HG03139 (cell line): Measurements from ENCODE around the gene PCDHGA9.
"Not testable (repeated sequence)": the region's sequence is repeated elsewhere in the genome, so short reads cannot be mapped to it uniquely, and the experiment has no call there.

Source experiments
- ATAC-seq: cut with Tn5 transposase; IDR thresholded peaks from one replicate; pipeline ENCODE4 v1.9.1; 2021; ENCODE audit not compliant: unreplicated experiment

Gene PCDHGA9

DNA sequence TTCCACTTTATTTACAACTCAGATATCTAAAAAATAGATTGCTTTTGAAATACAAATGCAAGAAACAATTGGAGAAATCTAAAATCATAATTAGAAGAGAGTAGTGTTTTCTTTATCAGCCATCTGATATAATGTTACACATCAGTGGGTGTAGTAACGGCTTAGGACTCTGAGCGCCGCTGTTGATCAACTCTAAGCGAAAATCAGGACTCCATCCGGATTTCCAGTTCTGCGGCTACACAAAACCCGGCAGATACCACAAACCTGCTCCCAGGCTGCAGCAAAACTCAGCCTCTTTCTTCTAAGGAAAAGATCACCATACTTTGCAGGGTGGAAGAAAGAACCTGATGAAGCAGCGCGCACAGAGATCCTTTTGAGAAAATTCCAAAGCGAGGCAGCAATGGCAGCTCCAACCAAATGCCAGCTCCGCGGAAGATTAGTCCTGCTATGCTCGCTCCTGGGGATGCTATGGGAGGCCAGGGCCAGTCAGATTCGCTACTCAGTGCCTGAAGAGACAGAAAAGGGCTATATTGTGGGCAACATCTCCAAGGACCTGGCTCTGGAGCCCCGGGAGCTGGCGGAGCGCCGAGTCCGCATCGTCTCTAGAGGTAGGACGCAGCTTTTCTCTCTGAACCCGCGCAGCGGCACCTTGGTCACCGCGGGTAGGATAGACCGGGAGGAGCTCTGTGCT, at the start of gene PCDHGA9:
TSS of gene PCDHGA9 (plus strand) at position 226 of the 691 bp plus-strand sequence. CDS start at position 401, 175 bp downstream.
- no peak for ATAC-seq

DNA sequence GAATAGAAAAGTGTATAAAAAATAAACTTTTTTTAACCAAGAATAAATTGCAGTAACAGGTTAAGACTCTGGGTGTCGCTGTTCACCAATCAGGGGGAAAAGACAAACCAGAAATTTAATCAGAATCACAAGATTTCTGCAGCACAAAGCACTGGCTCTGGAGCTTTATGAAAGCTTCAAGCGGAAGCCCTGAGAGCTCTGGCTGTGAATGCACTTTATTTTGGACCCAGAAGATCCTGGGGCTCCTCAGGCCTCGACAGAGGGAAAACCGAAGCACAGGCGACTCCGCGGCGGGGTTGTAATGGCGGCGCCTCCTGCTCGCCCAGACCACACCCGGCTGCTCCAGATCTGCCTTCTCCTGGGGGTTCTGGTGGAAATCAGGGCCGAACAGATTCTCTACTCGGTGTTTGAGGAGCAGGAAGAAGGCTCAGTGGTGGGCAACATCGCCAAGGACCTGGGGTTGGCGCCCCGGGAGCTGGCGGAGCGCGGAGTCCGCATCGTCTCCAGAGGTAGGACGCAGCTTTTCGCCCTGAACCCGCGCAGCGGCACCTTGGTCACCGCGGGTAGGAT, 47.6 kb upstream of the PCDHGA9 start, which contains the start of gene PCDHGA4:
TSS of gene PCDHGA4 (plus strand) at position 122 of the 570 bp plus-strand sequence. CDS start at position 209, 87 bp downstream.
- ATAC-seq = no peak

DNA sequence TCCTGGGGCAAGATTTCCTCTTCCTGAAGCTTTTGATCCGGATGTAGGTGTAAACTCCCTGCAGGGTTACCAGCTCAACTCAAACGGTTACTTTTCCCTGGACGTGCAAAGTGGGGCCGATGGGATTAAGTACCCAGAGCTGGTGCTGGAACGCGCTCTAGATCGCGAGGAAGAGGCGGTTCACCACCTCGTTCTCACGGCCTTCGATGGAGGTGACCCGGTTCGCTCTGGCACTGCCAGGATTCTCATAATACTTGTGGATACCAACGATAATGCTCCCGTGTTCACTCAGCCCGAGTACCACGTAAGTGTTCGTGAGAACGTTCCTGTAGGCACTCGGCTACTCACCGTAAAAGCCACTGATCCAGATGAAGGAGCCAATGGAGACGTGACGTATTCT, 46.9 kb upstream of the PCDHGA9 start:
- ATAC-seq = no peak

DNA sequence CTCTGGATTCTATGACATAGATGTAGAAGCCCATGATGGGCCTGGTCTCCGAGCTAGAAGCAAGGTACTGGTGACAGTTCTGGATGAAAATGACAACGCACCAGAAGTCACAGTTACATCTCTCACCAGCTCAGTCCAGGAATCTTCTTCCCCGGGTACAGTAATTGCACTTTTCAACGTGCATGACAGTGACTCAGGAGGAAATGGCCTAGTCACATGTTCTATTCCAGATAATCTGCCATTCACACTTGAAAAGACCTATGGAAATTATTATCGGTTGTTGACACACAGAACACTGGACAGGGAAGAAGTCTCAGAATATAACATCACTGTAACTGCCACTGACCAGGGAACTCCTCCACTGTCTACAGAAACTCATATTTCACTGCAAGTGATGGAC, 46.4 kb upstream of the PCDHGA9 start:
- ATAC-seq = no peak

DNA sequence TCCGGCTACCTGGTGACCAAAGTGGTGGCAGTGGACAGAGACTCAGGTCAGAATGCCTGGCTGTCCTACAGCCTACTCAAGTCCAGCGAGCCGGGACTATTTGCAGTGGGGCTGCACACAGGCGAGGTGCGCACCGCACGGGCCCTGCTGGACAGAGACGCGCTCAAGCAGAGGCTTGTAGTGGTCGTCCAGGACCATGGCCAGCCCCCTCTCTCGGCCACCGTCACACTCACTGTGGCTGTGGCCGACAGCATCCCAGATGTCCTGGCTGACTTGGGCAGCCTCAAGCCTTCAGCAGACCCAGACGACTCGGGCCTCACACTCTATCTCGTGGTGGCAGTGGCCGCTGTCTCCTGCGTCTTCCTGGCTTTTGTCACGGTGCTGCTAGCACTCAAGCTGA, 45.6 kb upstream of the PCDHGA9 start:
- ATAC-seq = no peak

DNA sequence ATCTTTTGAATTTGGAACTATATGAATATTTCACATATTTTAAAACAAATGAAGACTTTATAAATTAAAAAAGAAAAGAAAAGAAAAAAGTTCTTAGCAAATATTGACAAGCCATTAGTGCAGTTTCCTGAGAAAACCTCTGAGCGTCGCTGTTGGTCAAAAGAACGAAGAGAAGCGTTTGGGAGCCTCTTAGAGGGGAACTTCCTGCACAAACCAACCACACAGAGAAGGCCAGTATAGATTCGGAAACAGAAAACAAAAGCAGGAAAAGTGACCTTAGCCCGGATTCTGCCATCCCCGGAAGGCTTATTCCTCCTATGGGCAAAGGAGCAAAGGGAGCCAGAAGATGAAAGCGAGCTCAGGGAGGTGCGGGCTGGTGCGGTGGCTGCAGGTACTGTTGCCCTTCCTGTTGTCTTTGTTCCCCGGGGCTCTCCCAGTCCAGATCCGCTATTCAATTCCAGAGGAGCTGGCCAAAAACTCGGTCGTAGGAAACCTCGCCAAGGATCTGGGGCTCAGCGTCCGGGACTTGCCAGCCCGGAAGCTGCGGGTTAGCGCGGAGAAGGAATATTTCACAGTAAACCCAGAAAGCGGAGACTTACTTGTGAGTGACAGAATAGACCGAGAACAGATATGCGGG, 42.7 kb upstream of the PCDHGA9 start, which contains the start of gene PCDHGB2:
TSS of gene PCDHGB2 (plus strand) at position 205 of the 637 bp plus-strand sequence. CDS start at position 347, 142 bp downstream.
- peak; percentile 67 for ATAC-seq

DNA sequence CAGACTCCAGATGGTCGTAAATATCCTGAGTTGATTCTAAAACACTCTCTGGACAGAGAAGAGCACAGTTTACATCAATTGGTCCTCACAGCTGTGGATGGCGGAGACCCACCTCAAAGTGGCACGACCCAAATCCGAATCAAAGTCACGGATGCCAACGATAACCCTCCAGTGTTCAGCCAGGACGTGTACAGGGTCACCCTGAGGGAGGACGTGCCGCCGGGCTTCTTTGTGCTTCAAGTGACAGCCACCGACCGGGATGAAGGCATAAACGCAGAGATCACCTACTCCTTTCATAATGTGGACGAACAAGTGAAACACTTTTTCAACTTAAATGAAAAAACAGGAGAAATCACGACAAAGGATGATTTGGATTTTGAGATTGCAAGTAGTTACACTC, 41.9 kb upstream of the PCDHGA9 start:
- no peak for ATAC-seq

DNA sequence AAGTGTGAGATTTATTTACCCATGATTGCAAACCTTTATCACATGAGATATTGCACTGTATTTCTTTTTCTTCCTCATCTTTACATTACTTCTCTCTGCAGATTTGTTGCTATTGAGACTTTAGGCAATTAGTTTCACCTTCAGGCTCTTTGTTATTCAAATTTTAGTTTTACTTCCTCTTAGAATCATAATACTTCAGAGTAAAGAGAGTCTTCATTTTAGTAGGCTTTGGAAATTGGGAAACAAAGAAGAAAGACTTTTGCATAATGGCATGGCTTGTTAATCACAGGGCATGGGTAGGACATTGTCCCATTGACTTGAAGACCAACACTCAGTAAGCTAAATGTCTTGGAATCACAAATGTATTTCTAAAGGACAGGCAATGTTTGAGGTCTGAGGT, 39.9 kb upstream of the PCDHGA9 start:
- no peak for ATAC-seq

DNA sequence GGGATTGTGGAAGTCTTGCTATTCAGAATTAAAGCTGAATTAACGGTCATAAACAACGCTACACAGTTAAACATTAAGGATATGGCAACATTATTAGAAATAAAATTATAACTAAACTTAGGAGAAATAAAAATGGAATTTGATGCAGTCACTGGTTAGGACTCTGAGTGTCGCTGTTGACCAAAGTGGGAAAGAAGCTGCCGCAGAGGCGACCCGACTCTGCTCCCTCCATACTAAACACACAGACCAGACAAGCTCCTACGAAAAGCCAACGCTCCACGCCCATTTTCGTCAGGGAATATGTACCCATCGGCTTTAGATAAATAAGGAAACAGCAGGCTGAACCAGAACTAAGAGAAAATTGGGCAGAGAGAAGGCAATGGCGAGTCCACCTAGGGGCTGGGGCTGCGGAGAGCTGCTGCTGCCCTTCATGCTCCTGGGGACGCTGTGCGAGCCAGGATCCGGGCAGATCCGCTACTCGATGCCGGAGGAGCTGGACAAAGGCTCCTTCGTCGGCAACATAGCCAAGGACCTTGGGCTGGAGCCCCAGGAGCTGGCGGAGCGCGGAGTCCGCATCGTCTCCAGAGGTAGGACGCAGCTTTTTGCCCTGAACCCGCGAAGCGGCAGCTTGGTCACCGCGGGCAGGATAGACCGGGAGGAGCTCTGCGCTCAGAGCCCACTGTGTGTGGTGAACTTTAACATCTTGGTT, 38.5 kb upstream of the PCDHGA9 start, which contains the start of gene PCDHGA5:
TSS of gene PCDHGA5 (plus strand) at position 211 of the 709 bp plus-strand sequence. CDS start at position 380, 169 bp downstream.
- ATAC-seq = no peak

DNA sequence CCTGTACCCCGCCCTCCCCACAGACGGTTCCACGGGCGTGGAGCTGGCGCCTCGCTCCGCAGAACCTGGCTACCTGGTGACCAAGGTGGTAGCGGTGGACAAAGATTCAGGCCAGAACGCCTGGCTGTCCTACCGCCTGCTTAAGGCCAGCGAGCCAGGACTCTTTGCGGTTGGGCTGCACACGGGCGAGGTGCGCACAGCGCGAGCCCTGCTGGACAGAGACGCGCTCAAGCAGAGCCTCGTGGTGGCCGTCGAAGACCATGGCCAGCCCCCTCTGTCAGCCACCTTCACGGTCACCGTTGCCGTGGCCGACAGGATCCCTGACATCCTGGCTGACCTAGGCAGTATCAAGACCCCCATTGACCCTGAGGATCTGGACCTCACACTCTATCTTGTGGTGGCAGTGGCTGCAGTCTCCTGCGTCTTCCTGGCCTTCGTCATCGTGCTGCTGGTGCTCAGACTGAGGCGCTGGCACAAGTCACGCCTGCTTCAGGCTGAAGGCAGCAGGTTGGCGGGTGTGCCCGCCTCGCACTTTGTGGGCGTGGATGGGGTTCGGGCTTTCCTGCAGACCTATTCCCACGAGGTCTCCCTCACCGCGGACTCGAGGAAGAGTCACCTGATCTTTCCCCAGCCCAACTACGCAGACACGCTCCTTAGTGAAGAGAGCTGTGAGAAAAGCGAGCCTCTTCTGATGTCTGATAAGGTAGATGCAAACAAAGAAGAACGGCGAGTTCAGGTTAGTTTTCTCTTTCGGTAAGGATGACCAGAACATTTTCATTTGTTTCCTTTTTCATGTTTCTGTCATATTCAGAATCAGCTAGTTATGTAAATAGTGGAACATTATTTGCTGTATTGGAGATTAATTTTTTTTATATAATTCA, 36.3 kb upstream of the PCDHGA9 start:
- no peak for ATAC-seq

DNA sequence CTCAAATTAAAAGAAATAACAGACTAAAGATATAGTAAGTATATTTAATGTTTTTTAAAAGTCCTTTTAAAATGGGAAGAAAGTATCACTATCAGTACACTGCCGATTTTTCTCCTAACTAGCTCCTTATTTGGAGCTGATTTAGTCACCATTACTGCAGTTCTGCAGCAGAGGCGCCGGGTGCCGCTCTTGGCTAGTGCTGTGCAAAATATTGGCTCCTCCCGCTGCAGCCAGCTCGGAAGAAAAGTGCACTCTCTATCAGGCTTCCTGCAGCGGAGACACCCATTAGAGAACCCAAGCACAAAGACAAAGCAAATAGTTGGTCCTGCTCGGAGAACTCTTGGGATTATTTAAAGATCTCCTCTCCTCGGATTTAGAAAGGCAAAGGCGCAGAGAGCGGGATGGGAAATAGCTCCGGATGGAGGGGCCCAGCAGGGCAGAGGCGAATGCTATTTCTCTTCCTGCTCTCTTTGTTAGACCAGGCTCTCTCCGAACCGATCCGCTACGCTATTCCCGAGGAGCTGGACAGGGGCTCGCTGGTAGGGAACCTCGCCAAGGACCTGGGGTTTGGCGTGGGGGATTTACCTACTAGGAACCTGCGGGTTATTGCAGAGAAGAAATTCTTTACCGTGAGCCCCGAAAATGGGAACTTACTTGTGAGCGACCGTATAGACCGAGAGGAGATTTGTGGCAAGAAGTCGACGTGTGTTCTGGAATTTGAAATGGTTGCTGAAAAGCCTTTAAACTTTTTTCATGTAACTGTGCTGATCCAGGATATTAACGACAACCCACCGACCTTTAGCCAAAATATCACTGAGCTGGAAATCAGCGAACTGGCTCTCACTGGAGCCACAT, 32.4 kb upstream of the PCDHGA9 start, which contains the start of gene PCDHGB3:
TSS of gene PCDHGB3 (plus strand) at position 249 of the 855 bp plus-strand sequence. CDS start at position 402, 153 bp downstream.
- ATAC-seq = peak; percentile 86

DNA sequence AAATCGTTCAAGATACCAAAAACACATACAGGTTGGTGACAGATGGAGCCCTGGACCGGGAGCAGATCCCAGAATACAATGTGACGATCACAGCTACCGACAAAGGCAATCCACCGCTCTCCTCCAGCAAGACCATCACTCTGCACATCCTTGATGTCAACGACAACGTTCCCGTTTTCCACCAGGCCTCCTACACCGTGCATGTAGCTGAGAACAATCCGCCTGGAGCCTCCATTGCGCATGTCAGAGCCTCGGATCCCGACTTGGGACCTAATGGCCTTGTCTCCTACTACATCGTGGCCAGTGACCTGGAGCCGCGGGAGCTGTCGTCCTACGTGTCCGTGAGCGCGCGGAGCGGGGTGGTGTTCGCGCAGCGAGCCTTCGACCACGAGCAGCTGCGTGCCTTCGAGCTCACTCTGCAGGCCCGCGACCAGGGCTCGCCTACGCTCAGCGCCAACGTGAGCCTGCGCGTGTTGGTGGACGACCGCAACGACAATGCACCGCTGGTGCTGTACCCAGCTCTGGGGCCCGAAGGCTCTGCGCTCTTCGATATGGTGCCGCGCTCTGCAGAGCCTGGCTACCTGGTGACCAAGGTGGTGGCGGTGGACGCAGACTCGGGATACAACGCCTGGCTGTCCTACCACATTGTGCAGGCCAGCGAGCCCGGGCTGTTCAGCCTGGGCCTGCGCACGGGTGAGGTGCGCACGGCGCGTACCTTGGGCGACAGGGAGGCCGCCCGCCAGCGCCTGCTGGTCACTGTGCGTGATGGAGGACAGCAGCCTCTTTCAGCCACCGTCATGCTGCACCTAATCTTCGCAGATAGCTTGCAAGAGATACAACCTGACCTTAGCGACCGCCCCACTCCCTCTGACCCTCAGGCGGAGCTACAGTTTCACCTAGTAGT, 30.8 kb upstream of the PCDHGA9 start:
- ATAC-seq = no peak

DNA sequence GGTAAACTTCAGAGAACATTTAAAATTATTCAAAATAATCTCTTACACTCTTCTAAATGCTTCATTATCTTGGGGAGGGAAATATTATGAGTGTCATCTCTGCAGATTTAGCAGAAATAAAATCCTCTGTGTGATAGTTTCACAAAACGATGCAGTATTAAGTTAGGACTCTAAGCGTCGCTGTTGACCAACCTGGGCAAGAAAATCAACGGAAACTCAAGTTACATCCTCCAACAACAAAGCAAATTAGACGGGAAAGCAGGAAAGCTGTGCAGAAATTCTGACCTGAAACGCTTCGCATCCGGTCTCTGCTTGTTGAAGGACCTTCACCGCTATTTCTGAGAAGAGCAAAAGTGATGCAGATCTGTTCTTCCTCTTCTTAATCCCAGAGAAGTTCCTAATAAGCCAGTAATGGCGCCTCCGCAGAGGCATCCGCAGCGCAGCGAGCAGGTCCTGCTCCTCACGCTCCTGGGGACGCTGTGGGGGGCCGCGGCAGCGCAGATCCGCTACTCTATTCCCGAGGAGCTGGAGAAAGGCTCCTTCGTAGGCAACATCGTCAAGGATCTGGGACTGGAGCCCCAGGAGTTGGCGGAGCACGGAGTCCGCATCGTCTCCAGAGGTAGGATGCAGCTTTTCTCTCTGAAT, 28.8 kb upstream of the PCDHGA9 start, which contains the start of gene PCDHGA6:
TSS of gene PCDHGA6 (plus strand) at position 219 of the 645 bp plus-strand sequence. CDS start at position 412, 193 bp downstream.
- no peak for ATAC-seq

DNA sequence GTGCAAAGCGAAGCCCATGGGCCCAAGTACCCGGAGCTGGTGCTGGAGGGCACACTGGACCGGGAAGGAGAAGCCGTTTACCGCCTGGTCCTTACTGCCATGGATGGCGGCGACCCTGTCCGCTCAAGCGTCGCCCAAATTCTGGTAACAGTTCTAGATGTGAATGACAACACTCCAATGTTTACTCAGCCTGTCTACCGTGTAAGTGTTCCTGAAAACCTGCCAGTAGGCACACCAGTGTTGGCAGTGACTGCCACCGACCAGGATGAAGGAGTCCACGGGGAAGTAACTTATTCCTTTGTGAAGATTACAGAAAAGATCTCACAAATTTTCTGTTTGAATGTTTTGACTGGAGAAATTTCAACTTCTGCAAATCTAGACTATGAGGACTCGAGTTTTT, 28.0 kb upstream of the PCDHGA9 start:
- no peak for ATAC-seq

DNA sequence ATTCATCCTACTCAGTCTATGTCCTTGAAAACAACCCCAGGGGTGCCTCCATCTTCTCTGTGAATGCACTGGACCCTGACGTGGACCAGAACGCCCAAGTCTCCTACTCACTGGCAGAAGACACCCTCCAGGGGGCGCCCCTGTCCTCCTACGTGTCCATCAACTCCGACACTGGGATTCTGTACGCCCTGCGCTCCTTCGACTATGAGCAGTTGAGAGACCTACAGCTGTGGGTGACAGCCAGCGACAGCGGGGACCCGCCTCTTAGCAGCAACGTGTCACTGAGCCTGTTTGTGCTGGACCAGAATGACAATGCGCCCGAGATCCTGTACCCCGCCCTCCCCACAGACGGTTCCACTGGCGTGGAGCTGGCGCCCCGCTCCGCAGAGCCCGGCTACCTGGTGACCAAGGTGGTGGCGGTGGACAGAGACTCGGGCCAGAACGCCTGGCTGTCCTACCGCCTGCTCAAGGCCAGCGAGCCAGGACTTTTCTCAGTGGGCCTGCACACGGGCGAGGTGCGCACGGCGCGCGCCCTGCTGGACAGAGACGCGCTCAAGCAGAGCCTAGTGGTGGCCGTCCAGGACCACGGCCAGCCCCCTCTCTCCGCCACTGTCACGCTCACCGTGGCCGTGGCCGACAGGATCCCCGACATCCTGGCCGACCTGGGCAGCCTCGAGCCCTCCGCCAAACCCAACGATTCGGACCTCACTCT, 27.0 kb upstream of the PCDHGA9 start:
- ATAC-seq = not testable (repeated sequence)

DNA sequence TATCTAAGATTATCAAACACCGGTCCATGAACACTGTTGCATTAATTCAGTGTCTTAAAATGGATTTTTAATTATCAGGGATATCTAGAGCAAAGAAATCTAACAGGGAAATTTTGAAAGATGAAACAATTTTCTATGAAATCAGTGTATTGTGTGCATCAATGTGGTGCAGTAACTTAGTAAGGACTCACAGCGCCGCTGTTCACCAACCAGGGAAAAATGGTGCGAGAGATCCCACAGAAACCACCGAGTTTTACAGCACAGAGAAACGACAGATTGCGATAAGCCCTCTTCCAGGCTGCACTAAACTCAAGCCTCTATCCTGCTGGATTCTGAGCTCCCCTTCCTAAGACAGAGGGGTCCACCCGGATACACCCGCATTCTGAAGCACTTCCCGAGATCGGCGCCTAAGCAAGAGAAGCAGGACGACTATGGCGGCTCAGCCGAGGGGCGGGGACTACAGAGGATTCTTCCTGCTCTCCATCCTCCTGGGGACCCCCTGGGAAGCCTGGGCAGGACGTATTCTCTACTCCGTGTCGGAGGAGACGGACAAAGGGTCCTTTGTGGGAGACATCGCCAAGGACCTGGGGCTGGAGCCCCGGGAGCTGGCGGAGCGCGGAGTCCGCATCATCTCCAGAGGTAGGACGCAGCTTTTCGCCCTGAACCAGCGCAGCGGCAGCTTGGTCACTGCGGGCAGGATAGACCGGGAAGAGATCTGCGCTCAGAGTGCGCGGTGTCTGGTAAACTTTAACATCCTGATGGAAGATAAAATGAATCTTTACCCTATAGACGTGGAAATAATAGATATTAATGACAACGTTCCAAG, 19.9 kb upstream of the PCDHGA9 start, which contains the start of gene PCDHGA7:
TSS of gene PCDHGA7 (plus strand) at position 274 of the 826 bp plus-strand sequence. CDS start at position 432, 158 bp downstream.
- no peak for ATAC-seq
